Dedifferentiated amniotic fluid mesenchymal stem cell (primary cell): ENCODE data around the gene SYT8.
"Not testable (repeated sequence)": the region's sequence is repeated elsewhere in the genome, so short reads cannot be mapped to it uniquely, and the experiment has no call there.

Experiments used
- DNase-seq: peaks from one replicate; pipeline ENCODE4 v3.0.0-alpha.2; 2016; ENCODE audit errors: extremely low spot score

Gene SYT8

GRCh38 chr11:1834779-1835670, at the start of gene SYT8:
TSS of gene SYT8 (plus strand) at chr11:1834990. CDS start at chr11:1835106, 116 bp downstream.
- DNase-seq: no peak

GRCh38 chr11:1785749-1786413, 48.9 kb upstream of the SYT8 start:
- no peak for DNase-seq

GRCh38 chr11:1786466-1786865, 48.3 kb upstream of the SYT8 start:
- no peak for DNase-seq

GRCh38 chr11:1791912-1792311, 42.9 kb upstream of the SYT8 start:
- DNase-seq: no peak

GRCh38 chr11:1792461-1792860, 42.3 kb upstream of the SYT8 start:
- no peak for DNase-seq

GRCh38 chr11:1793081-1793480, 41.7 kb upstream of the SYT8 start:
- no peak for DNase-seq

- no peak for DNase-seq
Measured at GRCh38 chr11:1796413-1797011, 38.3 kb upstream of the SYT8 start.

GRCh38 chr11:1797391-1798125, 37.2 kb upstream of the SYT8 start:
- no peak for DNase-seq

- no peak for DNase-seq
Measured at GRCh38 chr11:1803246-1803645, 31.5 kb upstream of the SYT8 start.

GRCh38 chr11:1803835-1804519, 30.8 kb upstream of the SYT8 start:
- DNase-seq: not testable (repeated sequence)

GRCh38 chr11:1805525-1805924, 29.3 kb upstream of the SYT8 start:
- no peak for DNase-seq

- no peak for DNase-seq
Measured at GRCh38 chr11:1807264-1807995, 27.4 kb upstream of the SYT8 start.

GRCh38 chr11:1810761-1811160, 24.0 kb upstream of the SYT8 start:
- DNase-seq: no peak

- DNase-seq: no peak
Measured at GRCh38 chr11:1812274-1812673, 22.5 kb upstream of the SYT8 start.

GRCh38 chr11:1812801-1813200, 22.0 kb upstream of the SYT8 start:
- DNase-seq: no peak

- not testable (repeated sequence) for DNase-seq
Measured at GRCh38 chr11:1813356-1813755, 21.4 kb upstream of the SYT8 start.

GRCh38 chr11:1814691-1815090, 20.1 kb upstream of the SYT8 start:
- no peak for DNase-seq

- no peak for DNase-seq
Measured at GRCh38 chr11:1815311-1815710, 19.5 kb upstream of the SYT8 start.

- no peak for DNase-seq
Measured at GRCh38 chr11:1815751-1816150, 19.0 kb upstream of the SYT8 start.

- DNase-seq: no peak
Measured at GRCh38 chr11:1817000-1817399, 17.8 kb upstream of the SYT8 start.

GRCh38 chr11:1817511-1817910, 17.3 kb upstream of the SYT8 start:
- DNase-seq: no peak
